ENCODE data around the gene BARX2.

Gene BARX2

DNA sequence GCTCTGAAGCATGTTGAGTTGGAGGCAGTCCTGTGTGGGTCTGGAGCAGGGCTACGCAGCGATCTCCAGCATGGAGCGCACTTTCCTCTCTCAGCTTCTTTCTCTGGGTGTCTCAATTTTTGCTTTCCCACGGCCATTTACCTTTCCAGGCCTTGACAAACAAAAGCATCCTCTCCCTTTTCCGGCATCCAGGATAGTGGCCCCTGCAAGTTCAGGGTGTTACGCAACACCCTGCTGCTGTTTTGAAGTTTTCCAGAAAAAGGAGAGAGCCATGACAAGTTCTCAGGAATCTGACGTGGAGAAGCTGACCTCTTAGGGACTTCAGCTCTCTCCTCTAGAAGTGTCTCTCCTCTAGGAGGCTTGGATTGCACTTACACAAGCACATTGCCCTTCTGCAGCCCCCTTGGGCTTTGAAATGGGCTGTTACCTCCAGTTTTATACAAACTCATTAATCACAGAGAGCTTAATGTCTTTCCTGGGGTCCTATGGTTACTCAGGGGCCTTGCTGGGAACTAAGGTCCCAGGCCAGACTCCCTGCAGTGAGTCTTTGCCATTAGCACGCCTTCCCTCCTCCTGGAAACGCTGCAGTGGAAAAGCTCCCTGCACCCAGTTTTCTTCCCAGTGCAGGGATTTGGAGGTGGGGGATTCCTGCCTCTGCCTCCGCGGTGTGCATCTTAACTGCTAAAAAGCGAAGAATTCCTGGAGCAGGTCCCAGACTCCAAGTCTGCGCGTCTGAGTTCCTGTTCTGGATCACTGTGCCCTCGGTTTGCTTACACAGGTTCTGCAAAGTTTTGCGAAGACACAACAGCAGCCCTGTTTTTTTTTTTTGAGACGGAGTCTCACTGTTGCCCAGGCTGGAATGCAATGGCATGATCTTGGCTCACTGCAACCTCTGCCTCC, 80.4 kb downstream of the BARX2 start:
- no peak overlapping the region for H3K4me3 ChIP-seq (ENCODE audit: control insufficient read depth, low read depth, low read length)
- TF ChIP-seq, protein P1, sequence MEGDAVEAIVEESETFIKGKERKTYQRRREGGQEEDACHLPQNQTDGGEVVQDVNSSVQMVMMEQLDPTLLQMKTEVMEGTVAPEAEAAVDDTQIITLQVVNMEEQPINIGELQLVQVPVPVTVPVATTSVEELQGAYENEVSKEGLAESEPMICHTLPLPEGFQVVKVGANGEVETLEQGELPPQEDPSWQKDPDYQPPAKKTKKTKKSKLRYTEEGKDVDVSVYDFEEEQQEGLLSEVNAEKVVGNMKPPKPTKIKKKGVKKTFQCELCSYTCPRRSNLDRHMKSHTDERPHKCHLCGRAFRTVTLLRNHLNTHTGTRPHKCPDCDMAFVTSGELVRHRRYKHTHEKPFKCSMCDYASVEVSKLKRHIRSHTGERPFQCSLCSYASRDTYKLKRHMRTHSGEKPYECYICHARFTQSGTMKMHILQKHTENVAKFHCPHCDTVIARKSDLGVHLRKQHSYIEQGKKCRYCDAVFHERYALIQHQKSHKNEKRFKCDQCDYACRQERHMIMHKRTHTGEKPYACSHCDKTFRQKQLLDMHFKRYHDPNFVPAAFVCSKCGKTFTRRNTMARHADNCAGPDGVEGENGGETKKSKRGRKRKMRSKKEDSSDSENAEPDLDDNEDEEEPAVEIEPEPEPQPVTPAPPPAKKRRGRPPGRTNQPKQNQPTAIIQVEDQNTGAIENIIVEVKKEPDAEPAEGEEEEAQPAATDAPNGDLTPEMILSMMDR (conservative IDR thresholded peaks at IDR 0.05; ENCODE audit: control insufficient read depth, insufficient read depth, low read depth, low read length) = no peak

DNA sequence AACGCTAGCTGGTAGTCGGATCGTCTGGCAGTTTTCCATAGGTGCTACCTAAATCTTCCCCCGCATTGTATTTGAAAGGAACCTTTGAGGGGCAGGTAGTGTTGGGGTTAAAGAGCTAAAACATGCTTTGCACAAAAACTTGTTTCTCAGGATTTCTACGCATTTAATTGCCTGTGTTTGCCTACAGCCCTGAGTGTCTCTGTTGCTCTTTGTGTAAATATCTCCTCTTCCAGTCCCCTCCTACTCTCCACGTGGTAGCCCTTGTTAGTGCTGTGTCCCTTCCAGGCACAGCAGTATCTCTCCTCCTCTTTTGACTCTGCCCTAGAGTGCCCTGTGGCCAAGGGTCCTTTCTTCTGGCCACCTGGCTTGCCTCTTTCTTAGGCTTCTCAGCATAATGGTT, 81.7 kb downstream of the BARX2 start:
- no peak overlapping the region for H3K4me3 ChIP-seq (ENCODE audit: control insufficient read depth, low read depth, low read length)
- TF ChIP-seq, protein P1 (conservative IDR thresholded peaks at IDR 0.05; ENCODE audit: control insufficient read depth, insufficient read depth, low read depth, low read length) = no peak
- DNase-seq (ENCODE audit: low read depth) = no peak

More for the DNA sequence above, 80.4 kb downstream of the BARX2 start:
- DNase-seq (ENCODE audit: low read depth) = no peak

DNA sequence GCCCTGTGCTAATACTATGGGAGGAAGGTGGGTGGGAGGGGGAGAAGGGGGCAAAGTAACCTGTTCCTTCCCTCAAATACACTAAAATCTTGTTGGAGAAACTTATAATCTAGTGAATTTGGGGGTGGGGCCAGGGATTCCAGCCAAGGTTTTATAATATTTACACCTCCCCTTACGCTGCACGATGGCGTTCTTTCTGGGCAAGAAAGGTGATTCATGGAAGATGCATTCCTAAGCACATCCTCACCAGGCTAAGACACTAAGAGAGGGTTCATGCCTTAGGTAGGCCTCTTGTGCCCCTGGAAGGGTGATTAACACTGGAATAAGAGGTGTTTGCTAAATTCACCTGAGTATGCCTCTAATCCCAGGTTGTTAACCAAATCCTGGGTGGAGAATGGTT, 82.6 kb downstream of the BARX2 start:
- TF ChIP-seq, protein P1 (conservative IDR thresholded peaks at IDR 0.05; ENCODE audit: control insufficient read depth, insufficient read depth, low read depth, low read length) = no peak
- no peak overlapping the region for H3K4me3 ChIP-seq (ENCODE audit: control insufficient read depth, low read depth, low read length)
- DNase-seq (ENCODE audit: low read depth) = no peak

- no peak overlapping the region for H3K4me3 ChIP-seq (ENCODE audit: control insufficient read depth, low read depth, low read length)
- TF ChIP-seq, protein P1 (conservative IDR thresholded peaks at IDR 0.05; ENCODE audit: control insufficient read depth, insufficient read depth, low read depth, low read length) = no peak
- DNase-seq (ENCODE audit: low read depth) = no peak
These were observed 83.3 kb downstream of the BARX2 start for GRCh38 chr11:129458756-129459535.

DNA sequence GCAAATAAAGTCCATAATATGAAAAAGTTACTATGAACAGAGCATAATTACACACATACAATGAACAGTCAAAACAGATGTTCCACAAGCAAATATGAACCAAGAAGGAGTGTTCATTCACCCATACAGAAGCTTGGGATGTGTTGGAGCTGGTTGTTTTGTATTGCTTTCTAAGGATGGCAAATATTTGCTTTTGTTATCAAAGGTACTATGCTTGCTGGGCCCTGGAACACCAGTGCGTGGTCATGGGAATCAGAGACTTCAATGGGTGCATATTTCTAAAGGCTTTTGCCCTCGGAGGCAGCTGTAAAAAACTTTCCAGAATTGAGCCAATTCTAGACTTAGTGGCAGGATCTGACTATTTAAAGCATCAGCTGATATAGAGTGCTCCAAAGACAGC, 85.1 kb downstream of the BARX2 start:
- TF ChIP-seq, protein P1 (conservative IDR thresholded peaks at IDR 0.05; ENCODE audit: control insufficient read depth, insufficient read depth, low read depth, low read length) = no peak
- DNase-seq (ENCODE audit: low read depth) = no peak
- no peak overlapping the region for H3K4me3 ChIP-seq (ENCODE audit: control insufficient read depth, low read depth, low read length)

- DNase-seq (ENCODE audit: low read depth) = no peak
- TF ChIP-seq, protein P1 (conservative IDR thresholded peaks at IDR 0.05; ENCODE audit: control insufficient read depth, insufficient read depth, low read depth, low read length) = no peak
- H3K4me3 ChIP-seq (ENCODE audit: control insufficient read depth, low read depth, low read length) = no peak overlapping the region
These were observed 108.4 kb downstream of the BARX2 start for GRCh38 chr11:129484068-129484467.
